HG03159 (cell line): Measurements from ENCODE around the gene PAGE5.

ENCODE experiments used
- ATAC-seq: cut with Tn5 transposase; IDR thresholded peaks from one replicate; pipeline ENCODE4 v1.9.1; 2021; ENCODE audit warnings: mild to moderate bottlenecking, moderate library complexity; ENCODE audit not compliant: unreplicated experiment

The PAGE5 gene

GRCh38 chrX:55220119-55220794 lies at the start of gene PAGE5:
Gene PAGE5 (plus strand): TSS chrX:55220346. CDS start chrX:55221383, 1,037 bp downstream.
- ATAC-seq: no peak

DNA sequence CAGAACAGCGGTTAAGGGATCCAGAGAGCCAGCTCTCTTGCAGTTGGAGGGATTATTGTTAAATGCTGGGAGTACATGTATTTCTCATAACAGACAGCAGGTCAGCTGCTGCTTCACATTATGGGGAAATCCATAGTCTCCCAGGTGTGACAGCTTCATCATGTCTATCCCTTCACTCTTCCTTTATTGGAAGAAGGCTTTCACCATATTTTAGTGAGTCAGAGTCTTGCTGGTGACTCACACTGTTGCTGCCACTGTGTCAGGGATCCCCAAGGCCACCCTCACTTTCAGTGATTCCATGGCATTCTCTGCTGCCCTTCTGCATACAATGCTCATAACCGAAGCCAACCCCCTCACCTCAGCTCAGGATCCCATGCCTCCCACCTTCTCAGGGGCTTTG lies 32.9 kb upstream of the PAGE5 start:
- ATAC-seq: no peak

DNA sequence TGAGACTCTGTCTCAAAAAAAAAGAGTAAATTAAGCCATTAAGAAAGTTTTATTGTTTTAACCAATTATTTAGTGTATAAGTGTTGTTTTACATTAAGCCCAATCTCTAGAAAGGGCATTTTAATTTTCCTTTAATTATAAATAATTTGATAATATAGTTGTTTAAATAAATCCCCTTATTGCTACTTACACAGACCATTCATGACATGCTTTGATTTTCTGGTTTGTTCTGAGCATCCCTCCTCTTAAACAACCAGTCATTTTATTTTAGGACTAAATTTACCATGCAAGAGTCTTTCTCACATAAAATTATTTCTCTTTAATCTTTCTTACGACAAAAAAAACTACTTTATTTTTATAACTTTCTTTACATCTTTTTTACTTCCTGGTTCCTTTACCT lies 23.5 kb upstream of the PAGE5 start:
- no peak for ATAC-seq

DNA sequence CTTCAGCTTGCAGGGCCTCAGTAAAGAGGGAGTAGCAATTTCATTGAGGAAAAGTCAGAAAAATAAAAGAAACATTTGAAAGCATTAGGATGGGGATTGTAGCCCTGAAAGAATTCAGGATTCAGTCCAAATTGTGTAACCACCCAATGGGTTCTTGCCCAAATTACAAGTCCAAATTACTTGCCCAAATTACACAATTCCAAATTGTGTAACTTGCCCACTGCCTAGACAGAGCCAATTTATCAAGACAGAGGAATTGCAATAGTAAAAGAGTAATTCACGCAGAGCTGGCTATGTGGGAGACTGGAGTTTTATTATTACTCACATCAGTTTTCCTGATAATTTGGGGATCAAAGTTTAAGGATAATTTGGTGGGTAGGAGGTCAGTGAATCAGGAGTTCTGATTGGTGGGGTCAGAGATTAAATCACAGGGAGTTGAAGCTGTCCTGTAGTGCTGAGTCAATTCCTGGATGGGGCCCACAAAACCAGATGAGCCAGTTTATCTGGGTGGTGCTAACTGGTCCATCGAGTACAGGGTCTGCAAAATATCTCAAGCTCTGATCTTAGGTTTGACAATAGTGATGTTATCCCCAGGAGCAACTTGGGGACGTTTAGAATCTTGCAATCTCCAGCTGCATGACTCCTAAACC lies 18.1 kb upstream of the PAGE5 start:
- no peak for ATAC-seq

DNA sequence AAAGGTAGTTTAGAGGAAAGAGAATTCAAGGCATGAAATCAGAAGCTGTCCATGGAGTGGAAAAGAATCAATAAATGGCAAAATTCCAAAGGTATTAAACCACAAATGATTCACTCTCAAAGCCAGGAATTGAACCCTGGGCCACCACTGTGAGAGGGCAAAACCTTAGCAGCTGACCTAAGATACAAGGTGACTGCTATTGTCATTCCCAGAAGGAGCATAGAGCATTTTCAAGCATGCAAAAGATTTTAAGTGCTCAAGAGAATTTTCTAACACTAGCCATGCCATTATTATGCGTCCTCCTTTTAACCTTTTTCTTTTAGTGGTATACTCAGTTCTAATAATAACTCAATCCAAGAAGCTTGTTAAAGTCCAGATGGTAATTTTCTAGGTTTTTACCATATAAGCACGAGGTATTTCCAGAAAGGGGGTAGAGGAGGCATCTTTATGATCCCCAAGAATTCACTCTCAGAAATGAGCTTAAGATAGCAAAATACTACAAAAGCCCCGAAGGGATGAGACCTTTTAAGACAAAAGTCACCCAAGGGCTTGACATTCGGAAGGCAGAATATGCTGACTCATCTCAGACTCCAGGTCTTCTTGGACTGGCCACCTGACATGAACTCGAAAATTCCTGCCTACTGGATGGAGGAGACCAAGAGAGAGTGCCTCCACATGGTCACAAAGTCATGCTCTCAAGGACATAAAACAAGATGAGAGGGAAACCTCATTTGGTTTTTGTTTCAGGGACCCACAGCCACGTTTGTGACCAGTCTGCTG lies 13.8 kb upstream of the PAGE5 start:
- ATAC-seq: no peak

DNA sequence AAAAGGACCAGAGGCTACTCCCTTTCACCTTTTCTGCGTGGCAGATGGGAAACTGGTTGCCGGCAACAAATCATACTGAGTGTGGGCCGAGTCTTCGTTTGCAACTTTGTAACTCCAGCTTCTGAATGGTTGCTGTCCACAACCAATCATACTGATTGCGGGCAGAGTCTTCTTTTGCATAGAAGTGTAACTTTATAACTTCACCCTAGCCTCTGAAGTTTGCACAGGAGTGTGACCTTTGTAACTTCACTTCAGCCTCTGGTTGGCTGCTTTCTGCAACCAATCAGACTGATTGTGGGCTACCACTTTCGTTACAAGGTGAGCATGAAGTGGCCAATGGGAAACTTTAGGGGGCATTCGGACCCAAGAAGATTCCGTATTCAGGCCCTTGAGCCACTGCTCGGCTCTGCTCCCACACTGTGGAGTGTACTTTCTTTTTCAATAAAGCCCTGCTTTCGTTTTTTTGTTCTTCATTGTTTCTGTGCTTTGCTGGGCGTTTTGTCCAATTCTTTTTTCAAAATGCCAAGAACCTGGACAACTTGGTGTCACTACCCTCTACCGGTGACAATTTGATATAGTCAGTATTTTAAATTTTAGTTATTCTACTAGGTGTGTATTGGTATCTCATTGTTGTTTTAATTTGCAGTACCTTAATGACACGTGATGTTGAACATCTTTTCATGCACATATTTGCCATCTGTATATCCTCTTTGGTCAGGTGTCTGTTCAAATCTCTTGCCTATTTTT lies 9.0 kb upstream of the PAGE5 start:
- ATAC-seq: no peak

DNA sequence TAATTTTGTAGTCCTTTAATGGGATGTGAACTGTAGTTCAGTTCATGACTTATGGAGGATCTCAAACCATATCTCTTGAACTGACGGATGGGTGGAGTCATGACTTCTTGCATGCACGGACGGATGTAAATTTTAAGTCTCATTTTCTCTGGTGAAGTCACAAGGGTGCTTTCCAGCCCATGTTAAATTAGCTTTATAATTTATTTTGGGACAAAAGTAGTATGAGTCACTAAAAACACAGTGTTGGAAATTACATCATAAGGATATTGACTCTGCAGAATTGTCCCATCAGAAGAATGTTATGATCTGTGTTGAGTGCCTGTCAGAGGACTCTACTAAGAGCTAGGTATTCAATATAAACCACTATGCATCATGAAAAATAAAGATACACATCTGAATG lies 6.8 kb upstream of the PAGE5 start:
- ATAC-seq: no peak

- no peak for ATAC-seq
Observed at GRCh38 chrX:55240788-55241340, 20.7 kb downstream of the PAGE5 start.

GRCh38 chrX:55253528-55253927 lies 33.4 kb downstream of the PAGE5 start:
- no peak for ATAC-seq

DNA sequence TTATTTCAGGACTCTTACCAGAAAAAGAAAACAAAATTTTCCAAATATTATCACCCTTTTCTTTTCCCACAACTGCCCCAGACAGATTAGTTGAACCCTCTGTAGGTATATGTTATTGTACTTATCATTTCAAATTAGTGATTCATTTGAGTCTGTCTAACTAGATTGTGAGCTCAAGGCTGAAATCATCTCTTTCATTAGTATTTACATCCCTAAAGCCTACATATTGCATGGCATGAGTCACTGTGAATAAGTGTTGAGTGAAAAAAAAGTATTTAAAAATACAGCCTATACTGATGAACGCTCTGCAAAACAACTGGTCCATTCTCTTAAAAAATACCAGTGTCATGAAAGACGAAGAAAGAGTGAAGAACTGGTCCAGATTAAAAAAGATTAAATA lies 40.7 kb downstream of the PAGE5 start:
- ATAC-seq: no peak

DNA sequence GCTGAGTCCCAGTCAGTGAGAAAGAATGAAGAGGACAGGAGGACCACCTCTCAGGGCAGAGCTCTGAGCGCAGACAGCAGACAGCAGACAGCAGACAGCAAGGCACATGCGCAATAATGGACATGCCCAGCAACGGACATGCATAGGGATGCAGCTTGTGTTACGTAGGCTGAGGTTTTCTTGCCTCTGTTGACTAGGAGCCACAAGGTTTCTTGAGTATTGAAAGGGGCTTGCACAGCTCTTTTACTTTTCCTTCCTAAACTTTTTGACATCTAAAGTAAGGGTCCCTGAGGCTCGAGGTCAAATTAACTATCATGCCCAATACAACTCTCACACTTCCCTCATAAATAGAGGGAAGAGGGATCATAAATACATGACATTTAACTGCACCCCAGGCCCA lies 44.7 kb downstream of the PAGE5 start, which contains the start of gene PAGE3:
TSS of gene PAGE3 (minus strand) at position 101 of the 400 bp plus-strand sequence. CDS start 1,013 bp downstream, outside the sequence.
- ATAC-seq: no peak
